PC-9 (cell line): ENCODE measurements around the gene MADCAM1.

Experiments used
- CTCF ChIP-seq: fragments of 200-600 bp; sonication (generic); conservative IDR thresholded peaks from 2 replicates; pipeline ENCODE4 v1.6.1; 2017; ENCODE audit warnings: mixed run types, antibody characterized with exemption, mild to moderate bottlenecking, moderate library complexity
- EZH2 ChIP-seq: fragments of 200-600 bp; sonication (generic); IDR thresholded peaks from 2 replicates; pipeline ENCODE4 v1.8.0; 2017; ENCODE audit warnings: antibody characterized with exemption, low read depth

GRCh38 chr19:494171-495080 lies 1.9 kb upstream of the MADCAM1 start:
- no peak for TF ChIP-seq CTCF
- no peak for TF ChIP-seq EZH2
